ENCODE results near the gene C2CD4C. TPM values are rescaled to one million over a fixed set of nuclear protein-coding genes. Genes with fewer than 3 reads are reported as not detected.
"Not testable (repeated sequence)": the region's sequence is repeated elsewhere in the genome, so short reads cannot be mapped to it uniquely, and the experiment has no call there.

C2CD4C gene
- total and polyA plus RNA-seq, 10 of the 15 experiments (the other 5 are each of a cell fraction or from before 2014, with no cell fraction given): not detected

DNA sequence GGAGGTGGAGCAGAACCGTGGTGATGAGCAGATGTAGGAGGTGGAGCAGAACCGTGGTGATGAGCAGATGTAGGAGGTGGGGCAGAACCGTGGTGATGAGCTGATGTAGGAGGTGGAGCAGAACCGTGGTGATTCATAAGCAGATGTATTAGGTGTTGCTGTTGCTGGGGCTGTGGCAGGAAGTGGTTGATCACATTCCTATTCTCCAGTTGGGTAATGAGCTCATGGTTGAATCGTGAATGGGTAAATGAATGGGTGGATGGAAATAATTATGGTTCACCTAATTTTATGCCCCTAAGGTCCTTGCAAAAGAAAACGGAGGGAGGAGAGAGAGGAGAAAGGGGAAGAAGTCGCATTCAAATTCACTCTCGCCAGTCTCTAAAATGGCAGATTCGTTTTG lies 26.4 kb downstream of the C2CD4C start (continued):
- peak; percentile 80; the same call in 1 of the 2 replicates for TF ChIP-seq CBFB (IDR thresholded peaks at IDR 0.05; ENCODE audit: low read depth)
- peak; percentile 74 for TF ChIP-seq ATF7 (IDR thresholded peaks at IDR 0.05; ENCODE audit: low read depth)
- peak; percentile 54; the same call in 1 of the 2 replicates for TF ChIP-seq TCF12 (IDR thresholded peaks at IDR 0.05; ENCODE audit: low read depth, low read length)
- TF ChIP-seq IKZF2 (IDR thresholded peaks at IDR 0.05): peak; percentile 60 to 74; a peak in 3 of 4 replicates
- peak; percentile 24; the same call in 1 of the 2 replicates for TF ChIP-seq MEF2A (IDR thresholded peaks at IDR 0.05; ENCODE audit: insufficient read depth, low read depth, low read length)
- peak; percentile 77 for TF ChIP-seq MTA2 (IDR thresholded peaks at IDR 0.05; ENCODE audit: low read depth)
- peak; percentile 76 for TF ChIP-seq JUNB (IDR thresholded peaks at IDR 0.05)
- TF ChIP-seq CREM (IDR thresholded peaks at IDR 0.05; ENCODE audit: low read depth): peak; percentile 30; the same call in 1 of the 2 replicates
- TF ChIP-seq IKZF1 (conservative IDR thresholded peaks at IDR 0.05): peak; percentile 51

DNA sequence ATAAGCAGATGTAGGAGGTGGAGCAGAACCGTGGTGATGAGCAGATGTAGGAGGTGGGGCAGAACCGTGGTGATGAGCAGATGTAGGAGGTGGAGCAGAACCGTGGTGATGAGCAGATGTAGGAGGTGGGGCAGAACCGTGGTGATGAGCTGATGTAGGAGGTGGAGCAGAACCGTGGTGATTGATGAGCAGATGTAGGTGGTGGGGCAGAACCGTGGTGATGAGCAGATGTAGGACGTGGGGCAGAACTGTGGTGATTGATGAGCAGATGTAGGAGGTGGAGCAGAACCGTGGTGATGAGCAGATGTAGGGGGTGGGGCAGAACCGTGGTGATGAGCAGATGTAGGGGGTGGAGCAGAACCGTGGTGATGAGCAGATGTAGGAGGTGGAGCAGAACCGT lies 27.0 kb downstream of the C2CD4C start:
- ChIA-PET RAD21 (ENCODE audit: unreplicated experiment) (interaction anchor here (1.0 kb wide), 1 partner anchor 39 kb away, joined by 4 read pairs; no protein-coding TSS in a partner anchor), CTCF (interaction anchor here (1.1 to 1.4 kb wide), 2 partner anchors 107 to 130 kb away, joined by 3 to 4 read pairs; no protein-coding TSS in a partner anchor)
- H3K79me2 ChIP-seq (ENCODE audit: control insufficient read depth, insufficient read depth, low read length); H3K4me3 ChIP-seq; H4K20me1 ChIP-seq (ENCODE audit: control insufficient read depth, insufficient read depth); H3K27me3 ChIP-seq (replicated peaks in 1 of 2; ENCODE audit: control insufficient read depth in 2 of 2, insufficient read depth in 2 of 2, low read length in 1 of 2); SMC1A ChIA-PET (ENCODE audit: uncharacterized antibody, unreplicated experiment); H3K9me3 ChIP-seq (replicated peaks; ENCODE audit: control insufficient read depth, insufficient read depth, low read length); intact Hi-C loops (cut with micrococcal nuclease; ENCODE audit: unreplicated experiment); H3K27ac ChIP-seq (ENCODE audit: control insufficient read depth, insufficient read depth); H2AFZ ChIP-seq (ENCODE audit: control insufficient read depth, low read depth, low read length); H3K36me3 ChIP-seq (ENCODE audit: control insufficient read depth in 2 of 2, insufficient read depth in 2 of 2, low read length in 1 of 2); BruUV-seq (replicated peaks); H3K4me2 ChIP-seq (ENCODE audit: control insufficient read depth, insufficient read depth); in situ Hi-C loops (cut with MboI); H3K9ac ChIP-seq (ENCODE audit: control insufficient read depth, insufficient read depth, low read length); POLR2A ChIA-PET; ATAC-seq: not testable (repeated sequence)
- H3K4me1 ChIP-seq (ENCODE audit: control insufficient read depth, insufficient read depth, low read length): peaks cover 20% of the 10 kb centered on the region
- TF ChIP-seq, protein P1, sequence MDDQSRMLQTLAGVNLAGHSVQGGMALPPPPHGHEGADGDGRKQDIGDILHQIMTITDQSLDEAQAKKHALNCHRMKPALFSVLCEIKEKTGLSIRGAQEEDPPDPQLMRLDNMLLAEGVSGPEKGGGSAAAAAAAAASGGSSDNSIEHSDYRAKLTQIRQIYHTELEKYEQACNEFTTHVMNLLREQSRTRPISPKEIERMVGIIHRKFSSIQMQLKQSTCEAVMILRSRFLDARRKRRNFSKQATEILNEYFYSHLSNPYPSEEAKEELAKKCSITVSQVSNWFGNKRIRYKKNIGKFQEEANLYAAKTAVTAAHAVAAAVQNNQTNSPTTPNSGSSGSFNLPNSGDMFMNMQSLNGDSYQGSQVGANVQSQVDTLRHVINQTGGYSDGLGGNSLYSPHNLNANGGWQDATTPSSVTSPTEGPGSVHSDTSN (IDR thresholded peaks at IDR 0.05; ENCODE audit: insufficient replicate concordance, low read depth, low read length): peak; percentile 31
- 0 out of 2 replicates have a peak, but pooled peaks have one; percentile 48 for TF ChIP-seq TCF12 (IDR thresholded peaks at IDR 0.05; ENCODE audit: low read depth, low read length)
- DNase-seq (ENCODE audit: low read depth, low spot score) (peak; percentile 17), FAIRE-seq (peak; percentile 64)
- WGBS (ENCODE audit: insufficient coverage, insufficient replicate concordance, low lambda C conversion rate, missing lambda C conversion rate): 0% methylated on average over 9 of the region's 11 CpGs

DNA sequence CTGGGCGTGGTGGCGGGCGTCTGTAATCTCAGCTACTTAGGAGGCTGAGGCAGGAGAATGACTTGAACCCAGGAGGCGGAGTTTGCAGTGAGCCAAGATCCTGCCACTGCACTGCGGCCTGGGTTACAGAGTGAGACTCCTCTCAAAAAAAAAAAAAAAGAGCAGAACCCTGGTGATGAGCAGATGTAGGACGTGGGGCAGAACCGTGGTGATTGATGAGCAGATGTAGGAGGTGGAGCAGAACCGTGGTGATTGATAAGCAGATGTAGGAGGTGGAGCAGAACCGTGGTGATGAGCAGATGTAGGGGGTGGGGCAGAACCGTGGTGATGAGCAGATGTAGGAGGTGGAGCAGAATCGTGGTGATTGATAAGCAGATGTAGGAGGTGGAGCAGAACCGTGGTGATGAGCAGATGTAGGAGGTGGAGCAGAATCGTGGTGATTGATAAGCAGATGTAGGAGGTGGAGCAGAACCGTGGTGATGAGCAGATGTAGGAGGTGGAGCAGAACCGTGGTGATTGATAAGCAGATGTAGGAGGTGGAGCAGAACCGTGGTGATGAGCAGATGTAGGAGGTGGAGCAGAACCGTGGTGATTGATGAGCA lies 28.2 kb downstream of the C2CD4C start:
- H3K4me3 ChIP-seq; H4K20me1 ChIP-seq (ENCODE audit: control insufficient read depth, insufficient read depth); ATAC-seq; BruUV-seq (replicated peaks); H3K9me3 ChIP-seq (replicated peaks; ENCODE audit: control insufficient read depth, insufficient read depth, low read length); H3K27me3 ChIP-seq (replicated peaks in 1 of 2; ENCODE audit: control insufficient read depth in 2 of 2, insufficient read depth in 2 of 2, low read length in 1 of 2); H3K9ac ChIP-seq (ENCODE audit: control insufficient read depth, insufficient read depth, low read length); H3K4me2 ChIP-seq (ENCODE audit: control insufficient read depth, insufficient read depth); DNase-seq (ENCODE audit: low read depth, low spot score); FAIRE-seq; intact Hi-C loops (cut with micrococcal nuclease; ENCODE audit: unreplicated experiment); SMC1A ChIA-PET (ENCODE audit: uncharacterized antibody, unreplicated experiment); in situ Hi-C loops (cut with MboI); H3K36me3 ChIP-seq (ENCODE audit: control insufficient read depth in 2 of 2, insufficient read depth in 2 of 2, low read length in 1 of 2); H2AFZ ChIP-seq (ENCODE audit: control insufficient read depth, low read depth, low read length); H3K79me2 ChIP-seq (ENCODE audit: control insufficient read depth, insufficient read depth, low read length); POLR2A ChIA-PET; H3K27ac ChIP-seq (ENCODE audit: control insufficient read depth, insufficient read depth); RAD21 ChIA-PET (ENCODE audit: unreplicated experiment): not testable (repeated sequence)
- peaks cover 20% of the 10 kb centered on the region for H3K4me1 ChIP-seq (ENCODE audit: control insufficient read depth, insufficient read depth, low read length)
- WGBS (ENCODE audit: insufficient coverage, insufficient replicate concordance, low lambda C conversion rate, missing lambda C conversion rate): 40% methylated on average over 11 of the region's 17 CpGs
- CTCF ChIA-PET: interaction anchor here (1.1 kb wide), 1 partner anchor 126 kb away, joined by 3 read pairs; no protein-coding TSS in a partner anchor
